ENCODE measurements around the gene LAPTM4A.

The LAPTM4A gene

GRCh38 chr2:20018601-20019152 is 32.8 kb downstream of the LAPTM4A start:
- no peak for TF ChIP-seq MAX (IDR thresholded peaks at IDR 0.05)
- TF ChIP-seq CEBPB (IDR thresholded peaks at IDR 0.05), result no peak
- TF ChIP-seq CREB1 (IDR thresholded peaks at IDR 0.05; ENCODE audit: low read depth), result no peak
- TF ChIP-seq TEAD4 (IDR thresholded peaks at IDR 0.05), result no peak
- TF ChIP-seq EP300 (IDR thresholded peaks at IDR 0.05; ENCODE audit: borderline replicate concordance), result no peak
- TF ChIP-seq USF1 (IDR thresholded peaks at IDR 0.05), result no peak
- TF ChIP-seq RAD21 (IDR thresholded peaks at IDR 0.05; ENCODE audit: low read depth), result no peak
- no peak for TF ChIP-seq ZBTB7A (IDR thresholded peaks at IDR 0.05; ENCODE audit: low read depth)
- TF ChIP-seq FOXM1 (IDR thresholded peaks at IDR 0.05; ENCODE audit: borderline replicate concordance, low read depth), result no peak
- TF ChIP-seq YY1 (IDR thresholded peaks at IDR 0.05; ENCODE audit: low read depth), result no peak
- no peak for TF ChIP-seq REST (IDR thresholded peaks at IDR 0.05; ENCODE audit: low read depth)
- no peak for TF ChIP-seq TAF1 (IDR thresholded peaks at IDR 0.05; ENCODE audit: low read depth)

GRCh38 chr2:20016346-20016745 is 35.1 kb downstream of the LAPTM4A start:
- no peak for TF ChIP-seq REST (IDR thresholded peaks at IDR 0.05; ENCODE audit: low read depth)
- no peak for TF ChIP-seq YY1 (IDR thresholded peaks at IDR 0.05; ENCODE audit: low read depth)
- no peak for TF ChIP-seq TCF12 (IDR thresholded peaks at IDR 0.05; ENCODE audit: low read depth)
- TF ChIP-seq ZBTB7A (IDR thresholded peaks at IDR 0.05; ENCODE audit: low read depth), result no peak
- TF ChIP-seq RAD21 (IDR thresholded peaks at IDR 0.05; ENCODE audit: low read depth), result peak; percentile 14; the same call in 1 of the 2 replicates
- TF ChIP-seq USF1 (IDR thresholded peaks at IDR 0.05), result no peak
- no peak for TF ChIP-seq CREB1 (IDR thresholded peaks at IDR 0.05; ENCODE audit: low read depth)

- TF ChIP-seq TCF12 (IDR thresholded peaks at IDR 0.05; ENCODE audit: low read depth) (no peak), RAD21 (IDR thresholded peaks at IDR 0.05; ENCODE audit: low read depth) (peak; percentile 73), EP300 (IDR thresholded peaks at IDR 0.05; ENCODE audit: borderline replicate concordance) (no peak), MAX (IDR thresholded peaks at IDR 0.05) (no peak), EGR1 (IDR thresholded peaks at IDR 0.05) (no peak)
Measured at GRCh38 chr2:20015482-20016083, 35.8 kb downstream of the LAPTM4A start.

GRCh38 chr2:20013126-20013849 is 38.1 kb downstream of the LAPTM4A start:
- TF ChIP-seq TCF12 (IDR thresholded peaks at IDR 0.05; ENCODE audit: low read depth) (no peak), TEAD4 (IDR thresholded peaks at IDR 0.05) (no peak)

GRCh38 chr2:20012282-20013125 is 38.9 kb downstream of the LAPTM4A start, which contains the start of gene MATN3:
TSS of gene MATN3 (minus strand) at chr2:20012668. CDS start at chr2:20012631, 37 bp downstream.
- TF ChIP-seq TEAD4 (IDR thresholded peaks at IDR 0.05) (peak; percentile 84), YY1 (IDR thresholded peaks at IDR 0.05; ENCODE audit: low read depth) (no peak), EP300 (IDR thresholded peaks at IDR 0.05; ENCODE audit: borderline replicate concordance) (no peak), TAF1 (IDR thresholded peaks at IDR 0.05; ENCODE audit: low read depth) (peak; percentile 51; the same call in 1 of the 2 replicates), FOXM1 (IDR thresholded peaks at IDR 0.05; ENCODE audit: borderline replicate concordance, low read depth) (no peak), ZBTB7A (IDR thresholded peaks at IDR 0.05; ENCODE audit: low read depth) (peak; percentile 86), MAX (IDR thresholded peaks at IDR 0.05) (peak; percentile 16; the same call in 1 of the 2 replicates)

Data from Ishikawa (cell line).